HepG2 (cell line): Measurements from ENCODE around the gene KDM6B. TPM values are rescaled to one million over a fixed set of nuclear protein-coding genes. Genes with fewer than 3 reads are reported as not detected.

Source experiments
- ATF7 ChIP-seq, 2 experiments: fragments of 450-650 bp in 1 of 2; sonication (generic) in 1 of 2; formaldehyde crosslinking in 1 of 2; IDR thresholded peaks; 2 replicates each; pipeline versions ENCODE4 v1.4.0 to v1.6.1; 2016 to 2020; ENCODE audit warnings: antibody characterized with exemption in 1 of 2, mild to moderate bottlenecking in 1 of 2, missing genetic modification reagents in 1 of 2
- HNF4G ChIP-seq, 2 experiments: sonication (generic) in 1 of 2; formaldehyde crosslinking in 1 of 2; IDR thresholded peaks; 2 replicates each; pipeline versions ENCODE4 v1.4.0 to v1.6.1; 2011 to 2020; ENCODE audit warnings: borderline replicate concordance in 2 of 2, low read depth in 2 of 2, mild to moderate bottlenecking in 2 of 2, low read length in 1 of 2, missing genetic modification reagents in 1 of 2, moderate library complexity in 1 of 2
- HOXA5 ChIP-seq: sonication (generic); formaldehyde crosslinking; IDR thresholded peaks from 2 replicates; pipeline ENCODE4 v1.4.0; 2020; ENCODE audit warnings: missing genetic modification reagents
- IKZF4 ChIP-seq: sonication (generic); formaldehyde crosslinking; IDR thresholded peaks from 2 replicates; pipeline ENCODE4 v1.5.1; 2020; ENCODE audit warnings: borderline replicate concordance, mild to moderate bottlenecking, low read depth, missing genetic modification reagents; ENCODE audit errors: not compliant biosample characterization
- IRX3 ChIP-seq: sonication (generic); formaldehyde crosslinking; IDR thresholded peaks from 2 replicates; pipeline ENCODE4 v1.8.1; 2023; ENCODE audit warnings: mild to moderate bottlenecking, low read depth, missing genetic modification reagents, borderline replicate concordance
- KLF11 ChIP-seq: IDR thresholded peaks from 2 replicates; pipeline ENCODE4 v1.6.1; 2016; ENCODE audit warnings: missing compliant biosample characterization
- KLF16 ChIP-seq, 2 experiments: sonication (generic) in 1 of 2; formaldehyde crosslinking in 1 of 2; IDR thresholded peaks; 2 replicates each; pipeline versions ENCODE4 v1.6.1 to v1.8.0; 2016 to 2023; ENCODE audit warnings: missing genetic modification reagents in 2 of 2, missing compliant biosample characterization in 1 of 2
- KMT2B ChIP-seq: IDR thresholded peaks from 2 replicates; pipeline ENCODE4 v1.6.1; 2016; ENCODE audit warnings: missing genetic modification reagents, missing compliant biosample characterization
- MATR3 ChIP-seq: sonication (generic); formaldehyde crosslinking; IDR thresholded peaks from 2 replicates; pipeline ENCODE4 v1.4.0; 2020; ENCODE audit warnings: missing genetic modification reagents
- MYNN ChIP-seq: sonication (generic); formaldehyde crosslinking; IDR thresholded peaks from 2 replicates; pipeline ENCODE4 v1.4.0; 2020; ENCODE audit warnings: mild to moderate bottlenecking, low read depth, missing genetic modification reagents
- PITX1 ChIP-seq: sonication (generic); formaldehyde crosslinking; IDR thresholded peaks from 2 replicates; pipeline ENCODE4 v1.5.1; 2020; ENCODE audit warnings: mild to moderate bottlenecking, missing genetic modification reagents
- RAD51 ChIP-seq: fragments of 450-650 bp; IDR thresholded peaks from 2 replicates; pipeline ENCODE4 v1.6.1; 2016; ENCODE audit warnings: borderline replicate concordance
- SMAD1 ChIP-seq: sonication (generic); formaldehyde crosslinking; IDR thresholded peaks from 2 replicates; pipeline ENCODE4 v1.4.0; 2020; ENCODE audit warnings: missing genetic modification reagents, low read depth, mild to moderate bottlenecking, borderline replicate concordance
- SP5 ChIP-seq: IDR thresholded peaks from 2 replicates; pipeline ENCODE4 v1.6.1; 2016; ENCODE audit warnings: low read depth, borderline replicate concordance
- ZBTB7B ChIP-seq: sonication (generic); formaldehyde crosslinking; IDR thresholded peaks from 2 replicates; pipeline ENCODE4 v1.4.0; 2020; ENCODE audit warnings: missing genetic modification reagents
- ZNF143 ChIP-seq: sonication (generic); formaldehyde crosslinking; IDR thresholded peaks from 2 replicates; pipeline ENCODE4 v1.4.0; 2020; ENCODE audit warnings: missing genetic modification reagents
- ZNF251 ChIP-seq: sonication (generic); formaldehyde crosslinking; IDR thresholded peaks from 2 replicates; pipeline ENCODE4 v1.9.0; 2021; ENCODE audit warnings: mild to moderate bottlenecking, missing genetic modification reagents
- ZNF3 ChIP-seq: IDR thresholded peaks from 2 replicates; pipeline ENCODE4 v1.7.0; 2017; ENCODE audit warnings: inconsistent platforms
- ZNF530 ChIP-seq: sonication (generic); formaldehyde crosslinking; IDR thresholded peaks from 2 replicates; pipeline ENCODE4 v1.5.0; 2020; ENCODE audit warnings: low read depth, mild to moderate bottlenecking, missing genetic modification reagents
- ZNF766 ChIP-seq: sonication (generic); formaldehyde crosslinking; IDR thresholded peaks from 2 replicates; pipeline ENCODE4 v1.5.0; 2020; ENCODE audit warnings: missing genetic modification reagents, borderline replicate concordance
- polyA plus RNA-seq, 8 experiments: library from polyadenylated mRNA; depleted of rRNA in 3 of 8; stranded (reverse) in 7 of 8; unstranded in 1 of 8; fragments of >200 nt; fragmentation: Illumina TruSeq in 4 of 8; extraction: Trizol in 4 of 8; gene quantifications; 2 replicates each; pipeline versions ENCODE4 v1.2.1 to v1.2.3, GENCODE V29; 2011 to 2016; ENCODE audit warnings: low read depth in 4 of 8, missing spikeins in 1 of 8, mixed read lengths in 1 of 8; ENCODE audit not compliant: insufficient read depth in 1 of 8
- total RNA-seq, 5 experiments: library from RNA; depleted of rRNA; stranded (reverse); fragments of >200 nt; fragmentation: Illumina TruSeq; extraction: Trizol; gene quantifications; 2 replicates each; pipeline ENCODE4 v1.2.3, GENCODE V29; 2016; ENCODE audit warnings: low read depth in 1 of 5
- TF ChIP-seq, protein P1 (sequence below): IDR thresholded peaks from 2 replicates; pipeline ENCODE4 v1.6.1; 2016
- TF ChIP-seq, protein P2 (sequence below): IDR thresholded peaks from 2 replicates; pipeline ENCODE4 v1.6.1; 2012; ENCODE audit warnings: low read length, improper control_type of control experiment
- TF ChIP-seq, protein P3 (sequence below): sonication (generic); formaldehyde crosslinking; IDR thresholded peaks from 2 replicates; pipeline ENCODE4 v1.5.0; 2020; ENCODE audit warnings: missing genetic modification reagents

The KDM6B gene
- total and polyA plus RNA-seq, 2 of the 13 experiments (the other 11 are each of a cell fraction or from before 2014, with no cell fraction given), result 1.3 to 2.1 TPM

DNA sequence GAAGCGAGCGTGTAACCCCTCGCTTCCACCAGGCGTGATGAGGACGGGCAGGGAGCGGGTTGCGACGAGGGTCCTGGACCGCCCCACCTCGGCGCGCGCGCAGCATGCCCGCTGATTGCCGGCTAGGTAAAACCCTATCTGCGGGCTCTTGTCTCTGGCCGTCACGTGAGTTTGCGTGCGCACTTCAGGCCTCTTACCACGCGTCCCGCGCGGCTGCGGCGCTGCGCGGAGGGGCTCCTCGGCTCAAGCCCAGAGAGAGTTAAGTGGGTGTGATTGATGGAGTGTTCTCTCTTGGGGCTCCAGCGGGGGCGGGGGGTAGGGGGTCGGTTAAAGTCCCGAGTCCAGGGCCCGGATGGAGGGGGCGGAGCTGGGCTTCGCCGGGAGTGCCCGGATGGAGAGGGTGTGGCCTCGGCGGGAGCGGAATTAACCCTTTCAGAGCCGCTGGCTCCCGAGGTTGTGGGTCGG, 7.9 kb downstream of the KDM6B start (continued):
- no peak for TF ChIP-seq IKZF4 (CRISPR knock-in tag)
- TF ChIP-seq, protein P1, sequence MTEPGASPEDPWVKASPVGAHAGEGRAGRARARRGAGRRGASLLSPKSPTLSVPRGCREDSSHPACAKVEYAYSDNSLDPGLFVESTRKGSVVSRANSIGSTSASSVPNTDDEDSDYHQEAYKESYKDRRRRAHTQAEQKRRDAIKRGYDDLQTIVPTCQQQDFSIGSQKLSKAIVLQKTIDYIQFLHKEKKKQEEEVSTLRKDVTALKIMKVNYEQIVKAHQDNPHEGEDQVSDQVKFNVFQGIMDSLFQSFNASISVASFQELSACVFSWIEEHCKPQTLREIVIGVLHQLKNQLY (CRISPR knock-in tag), result no peak
- 0 out of 2 replicates have a peak, but pooled peaks have one; percentile 25 for TF ChIP-seq ZBTB7B
- TF ChIP-seq PITX1 (CRISPR knock-in tag), result no peak
- peak; percentile 48; the same call in 1 of the 2 replicates for TF ChIP-seq HOXA5 (CRISPR knock-in tag)
- no peak for TF ChIP-seq KLF16 (CRISPR knock-in tag; IDR thresholded peaks at IDR 0.05)
- peak; percentile 27; the same call in 1 of the 2 replicates for TF ChIP-seq SP5 (CRISPR knock-in tag)
- no peak for TF ChIP-seq ZNF530 (CRISPR knock-in tag)
- no peak for TF ChIP-seq MATR3 (CRISPR knock-in tag)
- TF ChIP-seq, protein P2, sequence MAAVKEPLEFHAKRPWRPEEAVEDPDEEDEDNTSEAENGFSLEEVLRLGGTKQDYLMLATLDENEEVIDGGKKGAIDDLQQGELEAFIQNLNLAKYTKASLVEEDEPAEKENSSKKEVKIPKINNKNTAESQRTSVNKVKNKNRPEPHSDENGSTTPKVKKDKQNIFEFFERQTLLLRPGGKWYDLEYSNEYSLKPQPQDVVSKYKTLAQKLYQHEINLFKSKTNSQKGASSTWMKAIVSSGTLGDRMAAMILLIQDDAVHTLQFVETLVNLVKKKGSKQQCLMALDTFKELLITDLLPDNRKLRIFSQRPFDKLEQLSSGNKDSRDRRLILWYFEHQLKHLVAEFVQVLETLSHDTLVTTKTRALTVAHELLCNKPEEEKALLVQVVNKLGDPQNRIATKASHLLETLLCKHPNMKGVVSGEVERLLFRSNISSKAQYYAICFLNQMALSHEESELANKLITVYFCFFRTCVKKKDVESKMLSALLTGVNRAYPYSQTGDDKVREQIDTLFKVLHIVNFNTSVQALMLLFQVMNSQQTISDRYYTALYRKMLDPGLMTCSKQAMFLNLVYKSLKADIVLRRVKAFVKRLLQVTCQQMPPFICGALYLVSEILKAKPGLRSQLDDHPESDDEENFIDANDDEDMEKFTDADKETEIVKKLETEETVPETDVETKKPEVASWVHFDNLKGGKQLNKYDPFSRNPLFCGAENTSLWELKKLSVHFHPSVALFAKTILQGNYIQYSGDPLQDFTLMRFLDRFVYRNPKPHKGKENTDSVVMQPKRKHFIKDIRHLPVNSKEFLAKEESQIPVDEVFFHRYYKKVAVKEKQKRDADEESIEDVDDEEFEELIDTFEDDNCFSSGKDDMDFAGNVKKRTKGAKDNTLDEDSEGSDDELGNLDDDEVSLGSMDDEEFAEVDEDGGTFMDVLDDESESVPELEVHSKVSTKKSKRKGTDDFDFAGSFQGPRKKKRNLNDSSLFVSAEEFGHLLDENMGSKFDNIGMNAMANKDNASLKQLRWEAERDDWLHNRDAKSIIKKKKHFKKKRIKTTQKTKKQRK, result no peak
- TF ChIP-seq, protein P3, sequence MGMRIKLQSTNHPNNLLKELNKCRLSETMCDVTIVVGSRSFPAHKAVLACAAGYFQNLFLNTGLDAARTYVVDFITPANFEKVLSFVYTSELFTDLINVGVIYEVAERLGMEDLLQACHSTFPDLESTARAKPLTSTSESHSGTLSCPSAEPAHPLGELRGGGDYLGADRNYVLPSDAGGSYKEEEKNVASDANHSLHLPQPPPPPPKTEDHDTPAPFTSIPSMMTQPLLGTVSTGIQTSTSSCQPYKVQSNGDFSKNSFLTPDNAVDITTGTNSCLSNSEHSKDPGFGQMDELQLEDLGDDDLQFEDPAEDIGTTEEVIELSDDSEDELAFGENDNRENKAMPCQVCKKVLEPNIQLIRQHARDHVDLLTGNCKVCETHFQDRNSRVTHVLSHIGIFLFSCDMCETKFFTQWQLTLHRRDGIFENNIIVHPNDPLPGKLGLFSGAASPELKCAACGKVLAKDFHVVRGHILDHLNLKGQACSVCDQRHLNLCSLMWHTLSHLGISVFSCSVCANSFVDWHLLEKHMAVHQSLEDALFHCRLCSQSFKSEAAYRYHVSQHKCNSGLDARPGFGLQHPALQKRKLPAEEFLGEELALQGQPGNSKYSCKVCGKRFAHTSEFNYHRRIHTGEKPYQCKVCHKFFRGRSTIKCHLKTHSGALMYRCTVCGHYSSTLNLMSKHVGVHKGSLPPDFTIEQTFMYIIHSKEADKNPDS (CRISPR knock-in tag), result no peak
- no peak for TF ChIP-seq KMT2B
- TF ChIP-seq ZNF766 (CRISPR knock-in tag), result no peak
- TF ChIP-seq ZNF3 (CRISPR knock-in tag), result no peak
- no peak for TF ChIP-seq RAD51
- no peak for TF ChIP-seq ATF7 (IDR thresholded peaks at IDR 0.05)
- TF ChIP-seq ATF7 (CRISPR knock-in tag; IDR thresholded peaks at IDR 0.05), result no peak
- no peak for TF ChIP-seq ZNF143 (CRISPR knock-in tag)
- TF ChIP-seq IRX3, result no peak
- TF ChIP-seq SMAD1 (CRISPR knock-in tag), result peak; percentile 20; the same call in 1 of the 2 replicates
- no peak for TF ChIP-seq ZNF251 (CRISPR knock-in tag)
- peak; percentile 66 for TF ChIP-seq HNF4G (IDR thresholded peaks at IDR 0.05; ENCODE audit: borderline replicate concordance, low read depth, low read length)
- no peak; the same call in 1 of the 2 replicates for TF ChIP-seq HNF4G (CRISPR knock-in tag; IDR thresholded peaks at IDR 0.05; ENCODE audit: borderline replicate concordance, low read depth)
- no peak for TF ChIP-seq KLF11
- TF ChIP-seq MYNN (CRISPR knock-in tag), result no peak
